Measurements from ENCODE around the gene FOXK2. TPM values are rescaled to one million over a fixed set of nuclear protein-coding genes. Genes with fewer than 3 reads are reported as not detected.

Gene FOXK2
- total and polyA plus RNA-seq, 2 donors (not counting 1 experiment from before 2014, with no cell fraction given) = 19.7 to 62.7 TPM

DNA sequence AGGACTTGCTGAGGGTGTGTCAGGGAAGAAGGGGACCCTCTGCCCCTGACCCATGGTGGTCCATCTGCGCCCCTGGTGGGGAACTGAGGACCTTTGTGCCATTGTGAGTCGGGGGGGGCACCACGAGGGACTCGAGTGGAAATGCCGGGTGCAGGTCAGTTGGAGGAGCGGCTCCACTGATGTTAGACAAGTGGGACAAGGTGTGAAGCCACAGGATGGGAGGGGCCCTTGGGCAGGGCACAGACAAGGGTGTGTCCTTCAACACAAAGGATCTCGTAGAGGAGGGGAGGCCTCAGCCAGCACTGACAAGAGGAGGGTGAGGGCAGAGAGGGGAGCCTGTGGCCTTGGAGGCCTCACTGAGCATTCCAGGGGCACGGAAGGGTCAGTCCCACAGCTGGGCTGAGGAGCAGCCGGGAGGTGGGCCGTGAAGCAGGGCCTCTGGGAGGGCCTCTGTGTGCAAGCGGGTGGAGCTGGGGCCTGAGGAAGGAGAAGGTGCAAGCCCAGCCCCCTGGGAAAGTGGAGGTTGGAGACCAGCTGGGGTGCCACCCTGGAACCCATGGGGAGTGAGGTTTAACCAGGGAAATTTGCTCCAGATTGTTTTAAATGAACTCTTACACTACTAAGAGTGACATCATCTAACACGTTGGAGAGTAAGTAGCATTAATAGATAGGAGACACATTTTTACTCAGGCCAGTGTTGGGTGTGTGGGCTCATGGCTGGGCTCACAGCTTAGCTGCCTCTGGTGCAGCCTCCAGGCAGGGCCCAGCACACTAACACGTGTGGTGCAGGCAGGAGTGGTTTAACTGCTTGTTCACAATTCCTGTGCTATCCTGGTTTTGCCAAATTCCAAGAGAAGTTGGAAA lies 33.1 kb upstream of the FOXK2 start:
- H3K9me3 Mint-ChIP-seq (ENCODE audit: insufficient read depth) = no peaks in the 10 kb centered on the region

More for the DNA sequence above, 33.1 kb upstream of the FOXK2 start:
- H2AFZ ChIP-seq (ENCODE audit: insufficient read depth, low read depth, low read length, poor library complexity, severe bottlenecking) = no peak overlapping the region
- H3K36me3 ChIP-seq (replicated peaks in 1 of 2; ENCODE audit: control extremely low read depth in 1 of 2, control insufficient read depth in 1 of 2, extremely low read depth in 1 of 2, insufficient read depth in 2 of 2, low read length in 1 of 2) = peaks cover 6 to 55% of the 10 kb centered on the region in 2 experiments
- ChIA-PET POLR2A (no interaction called here), CTCF (no interaction called here)
- H3K9ac ChIP-seq (ENCODE audit: low read length) = no peak overlapping the region
- H3K4me1 ChIP-seq (ENCODE audit: control insufficient read depth in 2 of 2, insufficient read depth in 2 of 2, low read length in 2 of 2) = peaks cover 0 to 9% of the 10 kb centered on the region in 2 donors
- DNase-seq = no peak
- H3K79me2 ChIP-seq (ENCODE audit: control insufficient read depth, insufficient read depth, low read length) = no peaks in the 10 kb centered on the region
- no peak for TF ChIP-seq EZH2 (IDR thresholded peaks at IDR 0.05; ENCODE audit: borderline replicate concordance, insufficient read depth, low read depth, low read length, poor library complexity, severe bottlenecking)
- TF ChIP-seq CTCF (IDR thresholded peaks at IDR 0.05) = no peak
- Mint-ChIP-seq H3K4me3 (no peak overlapping the region), H3K4me1 (peaks cover 6% of the 10 kb centered on the region), H3K27ac (no peak overlapping the region), H3K27me3 (no peaks in the 10 kb centered on the region)
- H3K4me3 ChIP-seq (ENCODE audit: control extremely low read depth in 1 of 5, extremely low read depth in 1 of 5, insufficient read depth in 1 of 5, low read depth in 2 of 5, low read length in 4 of 5) = no peak overlapping the region
- no peak overlapping the region for H3K27ac ChIP-seq (ENCODE audit: low read length in 2 of 2)
- WGBS (ENCODE audit: insufficient coverage) = 93% methylated on average over 12 of the region's 13 CpGs
- H3K27me3 ChIP-seq (replicated peaks in 1 of 4; ENCODE audit: control extremely low read depth in 1 of 4, control insufficient read depth in 3 of 4, insufficient read depth in 4 of 4, low read length in 3 of 4) = no peaks in the 10 kb centered on the region
- no peak overlapping the region for H3K4me2 ChIP-seq (replicated peaks; ENCODE audit: low read depth, low read length, poor library complexity, severe bottlenecking)
- no peak for ATAC-seq (ENCODE audit: low read depth)
- H4K20me1 ChIP-seq (ENCODE audit: control insufficient read depth, insufficient read depth, low read length, poor library complexity, severe bottlenecking) = no peaks in the 10 kb centered on the region
- H3K9me3 ChIP-seq (ENCODE audit: control extremely low read depth in 1 of 3, control insufficient read depth in 2 of 3, insufficient read depth in 1 of 3, low read length in 2 of 3) = no peaks in the 10 kb centered on the region
- intact Hi-C loops (cut with micrococcal nuclease) = no loop called here

Data from B cell (primary cell).